Measurements from ENCODE around the gene NUBP1.
A peak's percentile ranks its signal among the peaks of the same experiment; 100 is the strongest.
"Not testable (repeated sequence)": the region's sequence is repeated elsewhere in the genome, so short reads cannot be mapped to it uniquely, and the experiment has no call there.

The NUBP1 gene

DNA sequence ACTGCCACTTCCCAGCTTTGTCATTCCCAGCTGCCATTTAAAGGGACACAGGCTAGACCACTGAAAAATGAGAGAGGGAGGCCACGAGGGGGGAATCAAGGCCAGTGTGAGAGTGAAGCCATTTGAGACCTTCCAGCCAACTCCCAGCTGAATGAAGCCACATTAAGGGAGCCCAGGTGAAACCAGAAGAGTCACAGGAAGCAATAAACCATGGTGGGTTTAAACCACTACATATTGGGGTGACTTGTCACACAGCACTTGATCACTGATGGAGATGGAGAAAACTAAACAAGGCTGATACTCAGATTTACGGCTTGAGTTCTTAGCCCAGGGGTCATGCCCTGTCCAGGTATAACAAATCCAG is 2.8 kb upstream of the NUBP1 start:
- peaks cover 8% of the 10 kb centered on the region for H3F3A ChIP-seq (ENCODE audit: control insufficient read depth, insufficient read depth)
- H3K79me2 ChIP-seq (ENCODE audit: control insufficient read depth, low read length): peaks cover 17% of the 10 kb centered on the region
- H3K36me3 ChIP-seq (ENCODE audit: control insufficient read depth, low read length): peaks cover 11% of the 10 kb centered on the region
- H3K4me3 ChIP-seq (ENCODE audit: low read length): no peak overlapping the region
- H3K27me3 ChIP-seq (ENCODE audit: control insufficient read depth, low read length): no peaks in the 10 kb centered on the region
- H3K4me1 ChIP-seq (ENCODE audit: control insufficient read depth, low read length): peaks cover 62% of the 10 kb centered on the region
- no peaks in the 10 kb centered on the region for H3K9me3 ChIP-seq (ENCODE audit: control insufficient read depth, insufficient read depth, low read length)
- no peaks in the 10 kb centered on the region for H4K20me1 ChIP-seq (ENCODE audit: control insufficient read depth, insufficient read depth, low read depth, low read length)
- H3K27ac ChIP-seq (ENCODE audit: low read depth, low read length): no peak overlapping the region
- TF ChIP-seq, protein P1, sequence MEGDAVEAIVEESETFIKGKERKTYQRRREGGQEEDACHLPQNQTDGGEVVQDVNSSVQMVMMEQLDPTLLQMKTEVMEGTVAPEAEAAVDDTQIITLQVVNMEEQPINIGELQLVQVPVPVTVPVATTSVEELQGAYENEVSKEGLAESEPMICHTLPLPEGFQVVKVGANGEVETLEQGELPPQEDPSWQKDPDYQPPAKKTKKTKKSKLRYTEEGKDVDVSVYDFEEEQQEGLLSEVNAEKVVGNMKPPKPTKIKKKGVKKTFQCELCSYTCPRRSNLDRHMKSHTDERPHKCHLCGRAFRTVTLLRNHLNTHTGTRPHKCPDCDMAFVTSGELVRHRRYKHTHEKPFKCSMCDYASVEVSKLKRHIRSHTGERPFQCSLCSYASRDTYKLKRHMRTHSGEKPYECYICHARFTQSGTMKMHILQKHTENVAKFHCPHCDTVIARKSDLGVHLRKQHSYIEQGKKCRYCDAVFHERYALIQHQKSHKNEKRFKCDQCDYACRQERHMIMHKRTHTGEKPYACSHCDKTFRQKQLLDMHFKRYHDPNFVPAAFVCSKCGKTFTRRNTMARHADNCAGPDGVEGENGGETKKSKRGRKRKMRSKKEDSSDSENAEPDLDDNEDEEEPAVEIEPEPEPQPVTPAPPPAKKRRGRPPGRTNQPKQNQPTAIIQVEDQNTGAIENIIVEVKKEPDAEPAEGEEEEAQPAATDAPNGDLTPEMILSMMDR (IDR thresholded peaks at IDR 0.05; ENCODE audit: low read depth, low read length, poor library complexity, severe bottlenecking): no peak
- no peak for TF ChIP-seq EZH2phosphoT487 (IDR thresholded peaks at IDR 0.05; ENCODE audit: borderline replicate concordance, low read length)
- no peak overlapping the region for H3K4me2 ChIP-seq (ENCODE audit: low read length)
- H3K9me2 ChIP-seq (replicated peaks; ENCODE audit: control insufficient read depth, low read length): no peaks in the 10 kb centered on the region

DNA sequence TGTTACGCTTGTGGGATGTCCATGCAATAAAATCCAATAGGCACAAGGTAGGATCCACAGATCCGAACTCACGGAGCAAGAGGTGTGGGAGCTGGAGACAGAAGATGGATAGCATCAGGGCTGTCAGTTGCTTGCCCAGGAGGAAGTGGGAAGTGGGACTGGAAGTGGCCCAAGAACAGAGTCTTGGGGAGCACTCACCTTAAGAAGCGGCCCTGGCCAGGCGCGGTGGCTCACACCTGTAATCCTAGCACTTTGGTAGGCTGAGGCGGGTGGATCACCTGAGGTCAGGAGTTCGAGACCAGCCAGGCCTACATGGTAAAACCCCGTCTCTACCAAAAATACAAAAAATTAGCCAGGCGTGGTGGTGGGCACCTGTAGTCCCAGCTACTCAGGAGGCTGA is 2.4 kb upstream of the NUBP1 start:
- Histone ChIP-seq H3K4me2 (ENCODE audit: low read length) (peak overlapping the region; percentile 66; the same call in 1 of the 2 replicates), H3K36me3 (ENCODE audit: control insufficient read depth, low read length) (peaks cover 15% of the 10 kb centered on the region), H3K4me1 (ENCODE audit: control insufficient read depth, low read length) (peaks cover 62% of the 10 kb centered on the region), H3K79me2 (ENCODE audit: control insufficient read depth, low read length) (peaks cover 21% of the 10 kb centered on the region)
- not testable (repeated sequence) for H3K27ac ChIP-seq (ENCODE audit: low read depth, low read length); H3K27me3 ChIP-seq (ENCODE audit: control insufficient read depth, low read length); H3K9me2 ChIP-seq (replicated peaks; ENCODE audit: control insufficient read depth, low read length); H3F3A ChIP-seq (ENCODE audit: control insufficient read depth, insufficient read depth); H4K20me1 ChIP-seq (ENCODE audit: control insufficient read depth, insufficient read depth, low read depth, low read length); H3K4me3 ChIP-seq (ENCODE audit: low read length); H3K9me3 ChIP-seq (ENCODE audit: control insufficient read depth, insufficient read depth, low read length)

DNA sequence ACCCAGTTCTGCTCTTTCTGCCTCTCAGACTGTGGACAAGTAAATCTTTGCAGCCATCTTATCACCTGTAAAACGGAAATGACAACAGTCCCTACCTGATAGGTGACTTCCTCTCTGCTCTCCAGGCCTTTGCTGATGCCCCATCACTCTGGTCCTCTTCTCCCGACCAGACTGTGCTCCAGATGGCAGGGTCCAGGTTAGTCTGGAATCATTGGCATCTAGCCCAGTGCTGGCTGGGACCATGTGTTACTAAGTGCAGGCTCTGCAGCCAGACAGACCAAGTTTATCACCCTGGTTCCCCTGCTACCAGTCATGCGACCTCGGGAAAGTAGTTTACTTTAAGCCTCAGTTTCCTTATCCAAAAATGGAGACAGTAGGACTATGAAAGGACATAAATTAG is 1.8 kb upstream of the NUBP1 start:
- peak overlapping the region; percentile 56 for H3K4me3 ChIP-seq (ENCODE audit: low read length)
- peaks cover 62% of the 10 kb centered on the region for H3K4me1 ChIP-seq (ENCODE audit: control insufficient read depth, low read length)
- peaks cover 5% of the 10 kb centered on the region for H3F3A ChIP-seq (ENCODE audit: control insufficient read depth, insufficient read depth)
- no peaks in the 10 kb centered on the region for H3K9me2 ChIP-seq (replicated peaks; ENCODE audit: control insufficient read depth, low read length)
- H3K27me3 ChIP-seq (ENCODE audit: control insufficient read depth, low read length): no peaks in the 10 kb centered on the region
- H3K27ac ChIP-seq (ENCODE audit: low read depth, low read length): peak overlapping the region; percentile 48
- H3K9me3 ChIP-seq (ENCODE audit: control insufficient read depth, insufficient read depth, low read length): no peaks in the 10 kb centered on the region
- peaks cover 22% of the 10 kb centered on the region for H3K79me2 ChIP-seq (ENCODE audit: control insufficient read depth, low read length)
- peaks cover 19% of the 10 kb centered on the region for H3K36me3 ChIP-seq (ENCODE audit: control insufficient read depth, low read length)
- H3K4me2 ChIP-seq (ENCODE audit: low read length): peak overlapping the region; percentile 66
- H4K20me1 ChIP-seq (ENCODE audit: control insufficient read depth, insufficient read depth, low read depth, low read length): no peaks in the 10 kb centered on the region
- TF ChIP-seq, protein P1 (IDR thresholded peaks at IDR 0.05; ENCODE audit: low read depth, low read length, poor library complexity, severe bottlenecking): no peak
- no peak for TF ChIP-seq EZH2phosphoT487 (IDR thresholded peaks at IDR 0.05; ENCODE audit: borderline replicate concordance, low read length)

DNA sequence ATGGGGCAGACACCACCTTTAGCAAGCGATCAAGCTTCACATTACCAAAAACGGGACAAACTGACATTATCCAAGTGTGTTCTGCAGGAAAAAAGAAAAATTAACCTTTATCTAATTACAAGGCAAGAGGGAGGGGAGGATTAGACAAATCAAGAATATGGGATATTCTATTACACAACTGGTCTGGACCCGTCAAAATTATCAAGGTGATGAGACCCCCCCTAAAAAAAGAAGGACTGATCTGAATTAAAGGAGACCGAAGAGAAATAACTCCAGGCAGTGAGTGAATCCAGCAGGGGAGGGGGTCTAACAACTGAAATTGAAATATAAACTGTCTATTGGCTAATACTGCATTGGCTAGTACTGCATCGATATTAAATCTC is 424 bp upstream of the NUBP1 start:
- H3K4me3 ChIP-seq (ENCODE audit: low read length): peak overlapping the region; percentile 91
- H3K9me3 ChIP-seq (ENCODE audit: control insufficient read depth, insufficient read depth, low read length): no peaks in the 10 kb centered on the region
- peaks cover 29% of the 10 kb centered on the region for H3K36me3 ChIP-seq (ENCODE audit: control insufficient read depth, low read length)
- H3K9me2 ChIP-seq (replicated peaks; ENCODE audit: control insufficient read depth, low read length): no peaks in the 10 kb centered on the region
- H3K4me1 ChIP-seq (ENCODE audit: control insufficient read depth, low read length): peaks cover 52% of the 10 kb centered on the region
- no peaks in the 10 kb centered on the region for H3K27me3 ChIP-seq (ENCODE audit: control insufficient read depth, low read length)
- no peaks in the 10 kb centered on the region for H4K20me1 ChIP-seq (ENCODE audit: control insufficient read depth, insufficient read depth, low read depth, low read length)
- H3F3A ChIP-seq (ENCODE audit: control insufficient read depth, insufficient read depth): peaks cover 5% of the 10 kb centered on the region
- peaks cover 22% of the 10 kb centered on the region for H3K79me2 ChIP-seq (ENCODE audit: control insufficient read depth, low read length)
- H3K4me2 ChIP-seq (ENCODE audit: low read length): peak overlapping the region; percentile 94
- peak overlapping the region; percentile 75 for H3K27ac ChIP-seq (ENCODE audit: low read depth, low read length)
- TF ChIP-seq EZH2phosphoT487 (IDR thresholded peaks at IDR 0.05; ENCODE audit: borderline replicate concordance, low read length): no peak
- TF ChIP-seq, protein P1 (IDR thresholded peaks at IDR 0.05; ENCODE audit: low read depth, low read length, poor library complexity, severe bottlenecking): no peak
